HepG2 (cell line): ENCODE data around the gene RBP2. TPM values are rescaled to one million over a fixed set of nuclear protein-coding genes. Genes with fewer than 3 reads are reported as not detected.

Source experiments
- ESRRA ChIP-seq: sonication (generic); formaldehyde crosslinking; IDR thresholded peaks from 2 replicates; pipeline ENCODE4 v1.5.1; 2020; ENCODE audit warnings: mild to moderate bottlenecking, low read depth, missing genetic modification reagents
- MYNN ChIP-seq: sonication (generic); formaldehyde crosslinking; IDR thresholded peaks from 2 replicates; pipeline ENCODE4 v1.4.0; 2020; ENCODE audit warnings: mild to moderate bottlenecking, low read depth, missing genetic modification reagents
- NAIF1 ChIP-seq: sonication (generic); formaldehyde crosslinking; IDR thresholded peaks from 2 replicates; pipeline ENCODE4 v1.5.0; 2020; ENCODE audit warnings: mild to moderate bottlenecking, missing genetic modification reagents, borderline replicate concordance
- NFKB2 ChIP-seq: sonication (generic); formaldehyde crosslinking; IDR thresholded peaks from 2 replicates; pipeline ENCODE4 v1.4.0; 2020; ENCODE audit warnings: missing genetic modification reagents, borderline replicate concordance
- PPARG ChIP-seq: conservative IDR thresholded peaks from 2 replicates; pipeline ENCODE4 v1.6.1; 2016; ENCODE audit warnings: missing biosample characterization, missing genetic modification reagents
- RBAK ChIP-seq: sonication (generic); formaldehyde crosslinking; IDR thresholded peaks from 2 replicates; pipeline ENCODE4 v1.5.1; 2020; ENCODE audit warnings: mild to moderate bottlenecking, missing genetic modification reagents
- RCOR2 ChIP-seq: IDR thresholded peaks from 2 replicates; pipeline ENCODE4 v1.6.1; 2016; ENCODE audit warnings: missing biosample characterization, missing genetic modification reagents
- SOX5 ChIP-seq: IDR thresholded peaks from 2 replicates; pipeline ENCODE4 v1.6.1; 2016; ENCODE audit warnings: borderline replicate concordance
- SOX6 ChIP-seq, 2 experiments: fragments of 450-650 bp in 1 of 2; sonication (generic) in 1 of 2; formaldehyde crosslinking in 1 of 2; IDR thresholded peaks; 2 replicates each; pipeline versions ENCODE4 v1.4.0 to v1.6.1; 2017 to 2020; ENCODE audit warnings: antibody characterized with exemption in 1 of 2, mild to moderate bottlenecking in 1 of 2, missing genetic modification reagents in 1 of 2
- U2AF2 ChIP-seq: fragments of 200-400 bp; formaldehyde crosslinking; IDR thresholded peaks from 2 replicates; pipeline ENCODE4 v1.6.1; 2017; ENCODE audit warnings: low read depth, mild to moderate bottlenecking, low read length
- ZFP36 ChIP-seq: fragments of 150-350 bp; IDR thresholded peaks from 2 replicates; pipeline ENCODE4 v1.6.1; 2018; ENCODE audit warnings: borderline replicate concordance, low read length, low read depth; ENCODE audit not compliant: partially characterized antibody
- ZKSCAN8 ChIP-seq: IDR thresholded peaks from 2 replicates; pipeline ENCODE4 v1.6.1; 2016; ENCODE audit warnings: borderline replicate concordance, missing genetic modification reagents, missing compliant biosample characterization
- ZMYM3 ChIP-seq: sonication (generic); formaldehyde crosslinking; IDR thresholded peaks from 2 replicates; pipeline ENCODE4 v1.5.1; 2020; ENCODE audit warnings: mild to moderate bottlenecking, missing genetic modification reagents
- ZMYM4 ChIP-seq: sonication (generic); formaldehyde crosslinking; IDR thresholded peaks from 2 replicates; pipeline ENCODE4 v1.8.1; 2023; ENCODE audit warnings: mild to moderate bottlenecking, missing genetic modification reagents
- ZNF20 ChIP-seq: sonication (generic); formaldehyde crosslinking; IDR thresholded peaks from 2 replicates; pipeline ENCODE4 v1.4.0; 2020; ENCODE audit warnings: mild to moderate bottlenecking, moderate library complexity, missing genetic modification reagents
- ZNF292 ChIP-seq: sonication (generic); formaldehyde crosslinking; IDR thresholded peaks from 2 replicates; pipeline ENCODE4 v1.8.1; 2022; ENCODE audit warnings: mild to moderate bottlenecking, low read depth, missing genetic modification reagents, borderline replicate concordance
- ZNF335 ChIP-seq: sonication (generic); formaldehyde crosslinking; IDR thresholded peaks from 2 replicates; pipeline ENCODE4 v1.4.0; 2020; ENCODE audit warnings: missing genetic modification reagents
- ZNF501 ChIP-seq: sonication (generic); formaldehyde crosslinking; IDR thresholded peaks from 2 replicates; pipeline ENCODE4 v1.5.1; 2020; ENCODE audit warnings: mild to moderate bottlenecking, moderate library complexity, missing genetic modification reagents
- ZNF567 ChIP-seq: sonication (generic); formaldehyde crosslinking; IDR thresholded peaks from 2 replicates; pipeline ENCODE4 v1.8.1; 2023; ENCODE audit warnings: mild to moderate bottlenecking, missing genetic modification reagents, borderline replicate concordance
- ZNF747 ChIP-seq: sonication (generic); formaldehyde crosslinking; IDR thresholded peaks from 2 replicates; pipeline ENCODE4 v1.8.1; 2023; ENCODE audit warnings: missing genetic modification reagents, mild to moderate bottlenecking, borderline replicate concordance
- ZNF841 ChIP-seq: sonication (generic); formaldehyde crosslinking; IDR thresholded peaks from 2 replicates; pipeline ENCODE4 v1.8.1; 2023; ENCODE audit warnings: missing genetic modification reagents, borderline replicate concordance
- polyA plus RNA-seq, 8 experiments: library from polyadenylated mRNA; depleted of rRNA in 3 of 8; stranded (reverse) in 7 of 8; unstranded in 1 of 8; fragments of >200 nt; fragmentation: Illumina TruSeq in 4 of 8; extraction: Trizol in 4 of 8; gene quantifications; 2 replicates each; pipeline versions ENCODE4 v1.2.1 to v1.2.3, GENCODE V29; 2011 to 2016; ENCODE audit warnings: low read depth in 4 of 8, missing spikeins in 1 of 8, mixed read lengths in 1 of 8; ENCODE audit not compliant: insufficient read depth in 1 of 8
- total RNA-seq, 5 experiments: library from RNA; depleted of rRNA; stranded (reverse); fragments of >200 nt; fragmentation: Illumina TruSeq; extraction: Trizol; gene quantifications; 2 replicates each; pipeline ENCODE4 v1.2.3, GENCODE V29; 2016; ENCODE audit warnings: low read depth in 1 of 5
- TF ChIP-seq, protein P1 (sequence below): IDR thresholded peaks from 2 replicates; pipeline ENCODE4 v1.6.1; 2016
- TF ChIP-seq, protein P2 (sequence below), 2 experiments: fragments of 450-650 bp in 1 of 2; sonication (generic) in 1 of 2; formaldehyde crosslinking in 1 of 2; IDR thresholded peaks; 2 replicates each; pipeline versions ENCODE4 v1.6.1 to v1.8.0; 2016 to 2022; ENCODE audit warnings: antibody characterized with exemption in 1 of 2, mild to moderate bottlenecking in 1 of 2, missing genetic modification reagents in 1 of 2

RBP2 gene
- total and polyA plus RNA-seq, 2 of the 13 experiments (the other 11 are each of a cell fraction or from before 2014, with no cell fraction given) = 0.17 to 2.5 TPM

DNA sequence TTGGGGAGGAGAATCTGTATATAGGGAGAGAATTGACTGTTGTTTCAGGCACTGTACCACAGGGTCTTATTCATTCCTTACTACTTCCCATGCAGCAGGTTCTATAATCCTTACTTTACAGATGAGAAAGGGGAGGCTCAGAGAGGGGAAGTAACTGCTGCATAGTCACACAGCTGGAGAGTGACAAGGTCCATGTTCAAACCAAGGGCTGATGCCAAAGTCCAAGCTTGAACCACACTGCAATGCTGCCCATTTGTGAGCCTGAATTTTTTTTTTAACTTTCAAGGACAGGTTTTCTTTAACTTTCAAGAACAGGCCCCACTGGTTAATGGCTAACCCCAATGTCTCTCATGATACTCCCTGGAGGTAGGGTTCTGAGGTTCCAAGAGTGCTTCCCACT is 26.2 kb downstream of the RBP2 start (continued):
- no peak for TF ChIP-seq U2AF2
- TF ChIP-seq ZNF20 (CRISPR knock-in tag) = no peak
- no peak for TF ChIP-seq SOX5
- no peak for TF ChIP-seq ZNF567 (CRISPR knock-in tag)
- no peak for TF ChIP-seq RBAK (CRISPR knock-in tag)
- peak; percentile 89 for TF ChIP-seq ZMYM3 (CRISPR knock-in tag)
- TF ChIP-seq MYNN = no peak
- peak; percentile 54; the same call in 1 of the 2 replicates for TF ChIP-seq ZMYM4 (CRISPR knock-in tag)
- no peak for TF ChIP-seq NFKB2 (CRISPR knock-in tag)
- TF ChIP-seq ZFP36 = peak; percentile 73
- TF ChIP-seq ESRRA (CRISPR knock-in tag) = no peak
- TF ChIP-seq, protein P1, sequence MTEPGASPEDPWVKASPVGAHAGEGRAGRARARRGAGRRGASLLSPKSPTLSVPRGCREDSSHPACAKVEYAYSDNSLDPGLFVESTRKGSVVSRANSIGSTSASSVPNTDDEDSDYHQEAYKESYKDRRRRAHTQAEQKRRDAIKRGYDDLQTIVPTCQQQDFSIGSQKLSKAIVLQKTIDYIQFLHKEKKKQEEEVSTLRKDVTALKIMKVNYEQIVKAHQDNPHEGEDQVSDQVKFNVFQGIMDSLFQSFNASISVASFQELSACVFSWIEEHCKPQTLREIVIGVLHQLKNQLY = no peak
- no peak for TF ChIP-seq NAIF1 (CRISPR knock-in tag)
- TF ChIP-seq RCOR2 (CRISPR knock-in tag) = peak; percentile 48; the same call in 1 of the 2 replicates
- no peak for TF ChIP-seq PPARG (CRISPR knock-in tag)
- no peak for TF ChIP-seq ZNF747 (CRISPR knock-in tag)
- TF ChIP-seq ZKSCAN8 (CRISPR knock-in tag) = no peak
- no peak for TF ChIP-seq SOX6 (IDR thresholded peaks at IDR 0.05)
- TF ChIP-seq SOX6 (CRISPR knock-in tag; IDR thresholded peaks at IDR 0.05) = 0 out of 2 replicates have a peak, but pooled peaks have one; percentile 20
- TF ChIP-seq ZNF292 (CRISPR knock-in tag) = no peak
- no peak for TF ChIP-seq ZNF841
- TF ChIP-seq, protein P2, sequence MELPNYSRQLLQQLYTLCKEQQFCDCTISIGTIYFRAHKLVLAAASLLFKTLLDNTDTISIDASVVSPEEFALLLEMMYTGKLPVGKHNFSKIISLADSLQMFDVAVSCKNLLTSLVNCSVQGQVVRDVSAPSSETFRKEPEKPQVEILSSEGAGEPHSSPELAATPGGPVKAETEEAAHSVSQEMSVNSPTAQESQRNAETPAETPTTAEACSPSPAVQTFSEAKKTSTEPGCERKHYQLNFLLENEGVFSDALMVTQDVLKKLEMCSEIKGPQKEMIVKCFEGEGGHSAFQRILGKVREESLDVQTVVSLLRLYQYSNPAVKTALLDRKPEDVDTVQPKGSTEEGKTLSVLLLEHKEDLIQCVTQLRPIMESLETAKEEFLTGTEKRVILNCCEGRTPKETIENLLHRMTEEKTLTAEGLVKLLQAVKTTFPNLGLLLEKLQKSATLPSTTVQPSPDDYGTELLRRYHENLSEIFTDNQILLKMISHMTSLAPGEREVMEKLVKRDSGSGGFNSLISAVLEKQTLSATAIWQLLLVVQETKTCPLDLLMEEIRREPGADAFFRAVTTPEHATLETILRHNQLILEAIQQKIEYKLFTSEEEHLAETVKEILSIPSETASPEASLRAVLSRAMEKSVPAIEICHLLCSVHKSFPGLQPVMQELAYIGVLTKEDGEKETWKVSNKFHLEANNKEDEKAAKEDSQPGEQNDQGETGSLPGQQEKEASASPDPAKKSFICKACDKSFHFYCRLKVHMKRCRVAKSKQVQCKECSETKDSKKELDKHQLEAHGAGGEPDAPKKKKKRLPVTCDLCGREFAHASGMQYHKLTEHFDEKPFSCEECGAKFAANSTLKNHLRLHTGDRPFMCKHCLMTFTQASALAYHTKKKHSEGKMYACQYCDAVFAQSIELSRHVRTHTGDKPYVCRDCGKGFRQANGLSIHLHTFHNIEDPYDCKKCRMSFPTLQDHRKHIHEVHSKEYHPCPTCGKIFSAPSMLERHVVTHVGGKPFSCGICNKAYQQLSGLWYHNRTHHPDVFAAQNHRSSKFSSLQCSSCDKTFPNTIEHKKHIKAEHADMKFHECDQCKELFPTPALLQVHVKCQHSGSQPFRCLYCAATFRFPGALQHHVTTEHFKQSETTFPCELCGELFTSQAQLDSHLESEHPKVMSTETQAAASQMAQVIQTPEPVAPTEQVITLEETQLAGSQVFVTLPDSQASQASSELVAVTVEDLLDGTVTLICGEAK (IDR thresholded peaks at IDR 0.05) = no peak
- TF ChIP-seq, protein P2 (CRISPR knock-in tag; IDR thresholded peaks at IDR 0.05) = 0 out of 2 replicates have a peak, but pooled peaks have one; percentile 36
- TF ChIP-seq ZNF501 (CRISPR knock-in tag) = no peak
- TF ChIP-seq ZNF335 (CRISPR knock-in tag) = no peak
